Fibroblast of lung (primary cell): ENCODE measurements around the gene CNTNAP4.

ENCODE experiments used
- EZH2 ChIP-seq: IDR thresholded peaks from 2 replicates; pipeline ENCODE4 v1.5.1; 2012; ENCODE audit warnings: low read length, control low read depth, mild to moderate bottlenecking; ENCODE audit errors: missing control alignments
- TF ChIP-seq, protein P1 (sequence below), 2 donors: IDR thresholded peaks in 1 of 2; conservative IDR thresholded peaks in 1 of 2; 1 replicate in 1 of 2; 2 replicates in 1 of 2; pipeline ENCODE4 v1.5.1; 2011 to 2012; ENCODE audit warnings: low read length in 2 of 2, control low read depth in 1 of 2, inconsistent platforms in 1 of 2, low read depth in 1 of 2, mild to moderate bottlenecking in 1 of 2

GRCh38 chr16:76531236-76531635 lies 254.0 kb downstream of the CNTNAP4 start:
- TF ChIP-seq, protein P1, sequence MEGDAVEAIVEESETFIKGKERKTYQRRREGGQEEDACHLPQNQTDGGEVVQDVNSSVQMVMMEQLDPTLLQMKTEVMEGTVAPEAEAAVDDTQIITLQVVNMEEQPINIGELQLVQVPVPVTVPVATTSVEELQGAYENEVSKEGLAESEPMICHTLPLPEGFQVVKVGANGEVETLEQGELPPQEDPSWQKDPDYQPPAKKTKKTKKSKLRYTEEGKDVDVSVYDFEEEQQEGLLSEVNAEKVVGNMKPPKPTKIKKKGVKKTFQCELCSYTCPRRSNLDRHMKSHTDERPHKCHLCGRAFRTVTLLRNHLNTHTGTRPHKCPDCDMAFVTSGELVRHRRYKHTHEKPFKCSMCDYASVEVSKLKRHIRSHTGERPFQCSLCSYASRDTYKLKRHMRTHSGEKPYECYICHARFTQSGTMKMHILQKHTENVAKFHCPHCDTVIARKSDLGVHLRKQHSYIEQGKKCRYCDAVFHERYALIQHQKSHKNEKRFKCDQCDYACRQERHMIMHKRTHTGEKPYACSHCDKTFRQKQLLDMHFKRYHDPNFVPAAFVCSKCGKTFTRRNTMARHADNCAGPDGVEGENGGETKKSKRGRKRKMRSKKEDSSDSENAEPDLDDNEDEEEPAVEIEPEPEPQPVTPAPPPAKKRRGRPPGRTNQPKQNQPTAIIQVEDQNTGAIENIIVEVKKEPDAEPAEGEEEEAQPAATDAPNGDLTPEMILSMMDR (conservative IDR thresholded peaks at IDR 0.05 in 1 of 2, IDR thresholded peaks at IDR 0.05 in 1 of 2; ENCODE audit: low read depth in 1 of 2, low read length in 2 of 2): no peak
- TF ChIP-seq EZH2: no peak
